DOHH2 (cell line): ENCODE measurements around the gene HOXB3.

Experiments used
- H3F3A ChIP-seq: fragments of 200-600 bp; sonication (generic), shearing (Covaris generic); 2 replicates; pipeline ENCODE4 v1.6.0; 2016; ENCODE audit warnings: antibody characterized with exemption, mild to moderate bottlenecking; ENCODE audit not compliant: control insufficient read depth, insufficient read depth
- H3K27ac ChIP-seq: fragments of 200-600 bp; sonication (generic); 2 replicates; pipeline ENCODE4 v1.5.1; 2014; ENCODE audit warnings: low read depth, mild to moderate bottlenecking, low read length, moderate library complexity
- H3K27me3 ChIP-seq: fragments of 200-600 bp; sonication (generic); 2 replicates; pipeline ENCODE4 v1.6.1; 2014; ENCODE audit warnings: mild to moderate bottlenecking, low read length, mixed read lengths; ENCODE audit not compliant: control insufficient read depth
- H3K36me3 ChIP-seq: fragments of 200-600 bp; sonication (generic); 2 replicates; pipeline ENCODE4 v1.6.1; 2014; ENCODE audit warnings: mild to moderate bottlenecking, low read length, moderate library complexity, mixed read lengths; ENCODE audit not compliant: control insufficient read depth
- H3K4me1 ChIP-seq: fragments of 200-600 bp; sonication (generic); 2 replicates; pipeline ENCODE4 v1.6.1; 2014; ENCODE audit warnings: mild to moderate bottlenecking, low read length, mixed read lengths; ENCODE audit not compliant: control insufficient read depth
- H3K4me2 ChIP-seq: fragments of 200-600 bp; sonication (generic); 2 replicates; pipeline ENCODE4 v1.6.0; 2014; ENCODE audit warnings: mild to moderate bottlenecking, low read length, moderate library complexity
- H3K4me3 ChIP-seq: fragments of 200-600 bp; sonication (generic); 2 replicates; pipeline ENCODE4 v1.5.1; 2014; ENCODE audit warnings: mild to moderate bottlenecking, low read length, mixed read lengths
- H3K79me2 ChIP-seq: fragments of 200-600 bp; sonication (generic); 2 replicates; pipeline ENCODE4 v1.6.1; 2014; ENCODE audit warnings: mild to moderate bottlenecking, low read length, mixed read lengths; ENCODE audit not compliant: control insufficient read depth
- H3K9me2 ChIP-seq: fragments of 200-600 bp; sonication (generic); replicated peaks from 2 replicates; pipeline ENCODE4 v1.6.1; 2014; ENCODE audit warnings: mild to moderate bottlenecking, low read length, mixed read lengths; ENCODE audit not compliant: control insufficient read depth
- H3K9me3 ChIP-seq: fragments of 200-600 bp; sonication (generic); 2 replicates; pipeline ENCODE4 v1.6.1; 2014; ENCODE audit warnings: antibody characterized with exemption, low read length, mixed read lengths; ENCODE audit not compliant: control insufficient read depth, insufficient read depth
- H4K20me1 ChIP-seq: fragments of 200-600 bp; sonication (generic); 2 replicates; pipeline ENCODE4 v1.6.0; 2014; ENCODE audit warnings: low read depth, mild to moderate bottlenecking, antibody characterized with exemption, low read length, moderate library complexity; ENCODE audit not compliant: control insufficient read depth, insufficient read depth
- CTCF ChIP-seq: fragments of 200-600 bp; sonication (generic); IDR thresholded peaks from one replicate; pipeline ENCODE4 v1.5.1; 2014; ENCODE audit warnings: antibody characterized with exemption, mild to moderate bottlenecking, low read depth, low read length; ENCODE audit not compliant: poor library complexity, severe bottlenecking
- EZH2phosphoT487 ChIP-seq: fragments of 200-600 bp; sonication (generic); IDR thresholded peaks from 2 replicates; pipeline ENCODE4 v1.6.1; 2017; ENCODE audit warnings: borderline replicate concordance, mild to moderate bottlenecking, antibody characterized with exemption, low read length, moderate library complexity, mixed read lengths

Gene HOXB3

GRCh38 chr17:48601539-48602425 is 11.7 kb upstream of the HOXB3 start:
- Histone ChIP-seq H3K4me2 (no peak overlapping the region), H3K9me3 (no peaks in the 10 kb centered on the region), H3K27ac (no peak overlapping the region), H3K4me3 (no peak overlapping the region), H3K27me3 (peaks cover 71% of the 10 kb centered on the region), H3K9me2 (no peaks in the 10 kb centered on the region), H4K20me1 (peaks cover 3% of the 10 kb centered on the region; the same call in 1 of the 2 replicates), H3K4me1 (peaks cover 4% of the 10 kb centered on the region; the same call in 1 of the 2 replicates), H3F3A (no peaks in the 10 kb centered on the region), H3K36me3 (no peaks in the 10 kb centered on the region), H3K79me2 (no peaks in the 10 kb centered on the region)
- TF ChIP-seq EZH2phosphoT487 (0 out of 2 replicates have a peak, but pooled peaks have one; percentile 8), CTCF (no peak)

- H3K9me2 ChIP-seq = no peaks in the 10 kb centered on the region
- peaks cover 78% of the 10 kb centered on the region for H3K27me3 ChIP-seq
- TF ChIP-seq CTCF (no peak), EZH2phosphoT487 (no peak)
- no peaks in the 10 kb centered on the region for H3K36me3 ChIP-seq
- H3F3A ChIP-seq = no peaks in the 10 kb centered on the region
- H3K4me2 ChIP-seq = no peak overlapping the region
- H4K20me1 ChIP-seq = peaks cover 3% of the 10 kb centered on the region; the same call in 1 of the 2 replicates
- H3K79me2 ChIP-seq = no peaks in the 10 kb centered on the region
- H3K4me3 ChIP-seq = no peak overlapping the region
- peaks cover 4% of the 10 kb centered on the region; the same call in 1 of the 2 replicates for H3K4me1 ChIP-seq
- H3K9me3 ChIP-seq = no peaks in the 10 kb centered on the region
- H3K27ac ChIP-seq = no peak overlapping the region
Observed at GRCh38 chr17:48601207-48601538, 11.1 kb upstream of the HOXB3 start.

GRCh38 chr17:48600244-48601098 is 10.4 kb upstream of the HOXB3 start:
- TF ChIP-seq CTCF (no peak), EZH2phosphoT487 (no peak)
- H3K36me3 ChIP-seq = no peaks in the 10 kb centered on the region
- H3K79me2 ChIP-seq = no peaks in the 10 kb centered on the region
- no peak overlapping the region for H3K4me2 ChIP-seq
- peaks cover 83% of the 10 kb centered on the region for H3K27me3 ChIP-seq
- H3K4me3 ChIP-seq = no peak overlapping the region
- H4K20me1 ChIP-seq = peaks cover 3% of the 10 kb centered on the region; the same call in 1 of the 2 replicates
- no peaks in the 10 kb centered on the region for H3K9me3 ChIP-seq
- no peaks in the 10 kb centered on the region for H3K9me2 ChIP-seq
- H3K4me1 ChIP-seq = peaks cover 4% of the 10 kb centered on the region; the same call in 1 of the 2 replicates
- H3K27ac ChIP-seq = no peak overlapping the region
- no peaks in the 10 kb centered on the region for H3F3A ChIP-seq
